IMR-90 (cell line): Measurements from ENCODE around the gene KDM3A. TPM values are rescaled to one million over a fixed set of nuclear protein-coding genes. Genes with fewer than 3 reads are reported as not detected.

Experiments used
- ATAC-seq: fragments of 200-7000 bp; cut with Tn5 transposase; 2 replicates; pipeline ENCODE4 v1.9.1; 2020; ENCODE audit warnings: low read depth, mild to moderate bottlenecking, moderate library complexity
- BruUV-seq: library from RNA; stranded (reverse); fragments of 400-500 nt; replicated peaks from 2 replicates; lab custom pipeline; 2021; lab: Mats Ljungman, UMichigan
- CTCF ChIA-PET: fragments of 300-600 bp; formaldehyde crosslinking; extraction: SDS; loops from one replicate; lab custom pipeline; 2021; ENCODE audit warnings: antibody characterized with exemption; lab: Yijun Ruan, JAX
- POLR2A ChIA-PET: fragments of 300-600 bp; sonication (Branson Sonifier 250); formaldehyde crosslinking; loops from one replicate; lab custom pipeline; 2022; ENCODE audit warnings: antibody characterized with exemption; ENCODE audit not compliant: unreplicated experiment; lab: Charles Lee
- DNase-seq: peaks from one replicate; pipeline ENCODE4 v3.0.0; 2013
- H2AFZ ChIP-seq: replicated peaks from 2 replicates; pipeline ENCODE3; 2013; ENCODE audit warnings: low read length, mild to moderate bottlenecking; ENCODE audit not compliant: poor library complexity
- H2AK5ac ChIP-seq: 2 replicates; pipeline ENCODE4 v1.6.1; 2013; ENCODE audit warnings: low read depth, low read length, inconsistent platforms
- H2AK9ac ChIP-seq: replicated peaks from 2 replicates; pipeline ENCODE3; 2013; ENCODE audit warnings: mild to moderate bottlenecking, low read depth, low read length, moderate library complexity; ENCODE audit not compliant: poor library complexity
- H2BK120ac ChIP-seq: 2 replicates; pipeline ENCODE4 v1.6.1; 2013; ENCODE audit warnings: low read depth, low read length, inconsistent platforms
- H2BK15ac ChIP-seq: 3 replicates; pipeline ENCODE4 v1.6.1; 2013; ENCODE audit warnings: low read depth, low read length, inconsistent platforms
- H2BK20ac ChIP-seq: 2 replicates; pipeline ENCODE4 v1.6.1; 2013; ENCODE audit warnings: low read depth, mild to moderate bottlenecking, inconsistent platforms, low read length, moderate library complexity
- H2BK5ac ChIP-seq: 2 replicates; pipeline ENCODE4 v1.6.1; 2013; ENCODE audit warnings: mild to moderate bottlenecking, low read depth, low read length, inconsistent platforms; ENCODE audit not compliant: poor library complexity, severe bottlenecking
- H3K14ac ChIP-seq: replicated peaks from 2 replicates; pipeline ENCODE4 v1.6.1; 2013; ENCODE audit warnings: low read depth, low read length, inconsistent platforms
- H3K18ac ChIP-seq: 2 replicates; pipeline ENCODE4 v1.6.1; 2013; ENCODE audit warnings: low read depth, low read length, control low read depth
- H3K23ac ChIP-seq: 2 replicates; pipeline ENCODE4 v1.6.1; 2013; ENCODE audit warnings: low read depth, low read length, inconsistent platforms
- H3K27ac ChIP-seq: 2 replicates; pipeline ENCODE4 v1.5.1; 2013; ENCODE audit warnings: mild to moderate bottlenecking, control low read depth, low read length; ENCODE audit not compliant: insufficient read depth
- H3K27me3 ChIP-seq: 2 replicates; pipeline ENCODE4 v1.6.1; 2013; ENCODE audit warnings: low read length; ENCODE audit not compliant: control insufficient read depth, insufficient read depth
- H3K36me3 ChIP-seq: 2 replicates; pipeline ENCODE4 v1.6.1; 2013; ENCODE audit warnings: low read length, mixed read lengths; ENCODE audit not compliant: control insufficient read depth, insufficient read depth
- H3K4ac ChIP-seq: 2 replicates; pipeline ENCODE4 v1.6.1; 2013; ENCODE audit warnings: low read depth, low read length, inconsistent platforms
- H3K4me1 ChIP-seq: 2 replicates; pipeline ENCODE4 v1.6.1; 2013; ENCODE audit warnings: low read length, mixed read lengths; ENCODE audit not compliant: control insufficient read depth, insufficient read depth
- H3K4me2 ChIP-seq: 2 replicates; pipeline ENCODE4 v1.6.1; 2013; ENCODE audit warnings: low read depth, mild to moderate bottlenecking, control low read depth, low read length, moderate library complexity
- H3K4me3 ChIP-seq: 2 replicates; pipeline ENCODE4 v1.5.1; 2013; ENCODE audit warnings: low read depth, mild to moderate bottlenecking, control low read depth, low read length, moderate library complexity; ENCODE audit not compliant: insufficient read depth
- H3K56ac ChIP-seq: 2 replicates; pipeline ENCODE4 v1.6.1; 2013; ENCODE audit warnings: low read length, inconsistent platforms; ENCODE audit not compliant: insufficient read depth; ENCODE audit errors: extremely low read depth
- H3K79me1 ChIP-seq, 2 experiments: 2 replicates each; pipeline ENCODE4 v1.6.1; 2013; ENCODE audit warnings: low read length in 2 of 2, inconsistent platforms in 1 of 2, low read depth in 1 of 2
- H3K9ac ChIP-seq: 2 replicates; pipeline ENCODE4 v1.6.1; 2013; ENCODE audit warnings: low read depth, low read length, control low read depth
- H3K9me1 ChIP-seq: 2 replicates; pipeline ENCODE4 v1.6.1; 2013; ENCODE audit warnings: low read length, inconsistent platforms; ENCODE audit not compliant: insufficient read depth
- H3K9me3 ChIP-seq: 2 replicates; pipeline ENCODE4 v1.6.1; 2013; ENCODE audit warnings: low read length; ENCODE audit not compliant: control insufficient read depth, insufficient read depth
- H4K20me1 ChIP-seq: 2 replicates; pipeline ENCODE4 v1.6.1; 2013; ENCODE audit warnings: low read length, inconsistent platforms; ENCODE audit not compliant: insufficient read depth
- H4K5ac ChIP-seq: 2 replicates; pipeline ENCODE4 v1.6.1; 2013; ENCODE audit warnings: mild to moderate bottlenecking, low read depth, low read length, control low read depth
- H4K8ac ChIP-seq, 2 experiments: 2 replicates each; pipeline ENCODE4 v1.6.1; 2013; ENCODE audit warnings: low read depth in 2 of 2, low read length in 2 of 2, control low read depth in 1 of 2, inconsistent platforms in 1 of 2
- H4K91ac ChIP-seq: 2 replicates; pipeline ENCODE4 v1.6.1; 2013; ENCODE audit warnings: low read depth, low read length, inconsistent platforms; ENCODE audit not compliant: insufficient read depth
- BHLHE40 ChIP-seq: fragments of 150-350 bp; IDR thresholded peaks from 2 replicates; pipeline ENCODE4 v1.6.1; 2016; ENCODE audit warnings: mild to moderate bottlenecking, low read depth, low read length
- CHD1 ChIP-seq: IDR thresholded peaks from 2 replicates; pipeline ENCODE4 v1.6.1; 2012; ENCODE audit warnings: low read depth, low read length, improper control_type of control experiment
- CTCF ChIP-seq: conservative IDR thresholded peaks from 2 replicates; pipeline ENCODE4 v1.5.1; 2012; ENCODE audit warnings: mild to moderate bottlenecking, low read depth, low read length, improper control_type of control experiment
- FOS ChIP-seq: fragments of 150-350 bp; IDR thresholded peaks from 2 replicates; pipeline ENCODE4 v1.6.1; 2016; ENCODE audit warnings: low read depth, low read length
- MAFK ChIP-seq: IDR thresholded peaks from 2 replicates; pipeline ENCODE4 v1.6.1; 2012; ENCODE audit warnings: low read depth, low read length, improper control_type of control experiment
- MXI1 ChIP-seq: IDR thresholded peaks from 2 replicates; pipeline ENCODE4 v1.6.1; 2012; ENCODE audit warnings: low read depth, mild to moderate bottlenecking, low read length, moderate library complexity, borderline replicate concordance
- NFE2L2 ChIP-seq: fragments of 150-350 bp; IDR thresholded peaks from 2 replicates; pipeline ENCODE4 v1.6.1; 2016; ENCODE audit warnings: low read depth, mild to moderate bottlenecking, low read length
- RAD21 ChIP-seq: IDR thresholded peaks from 2 replicates; pipeline ENCODE4 v1.6.1; 2012; ENCODE audit warnings: low read length, improper control_type of control experiment
- RFX5 ChIP-seq: IDR thresholded peaks from 2 replicates; pipeline ENCODE4 v1.8.0; 2012; ENCODE audit warnings: low read depth, mild to moderate bottlenecking, low read length, moderate library complexity
- SMC3 ChIP-seq: fragments of 150-350 bp; IDR thresholded peaks from 2 replicates; pipeline ENCODE4 v1.6.1; 2016; ENCODE audit warnings: low read depth, mild to moderate bottlenecking, antibody characterized with exemption, low read length, moderate library complexity
- USF2 ChIP-seq: fragments of 150-350 bp; IDR thresholded peaks from 2 replicates; pipeline ENCODE4 v1.6.1; 2017; ENCODE audit warnings: mild to moderate bottlenecking, antibody characterized with exemption, low read length, low read depth
- WGBS, 2 experiments: methylation state at CpG; one replicate each; pipeline versions ENCODE4 v1.1.5 to v1.1.7; 2013; ENCODE audit warnings: missing lambda C conversion rate in 2 of 2; ENCODE audit not compliant: insufficient read length in 1 of 2; ENCODE audit errors: extremely low coverage in 2 of 2; 5-methylcytosine and 5-hydroxymethylcytosine counted together
- dilution Hi-C: fragments of 300-500 bp; cut with HindIII; formaldehyde crosslinking; loops from one replicate; pipeline ENCODE4 v1.14.3; 2018; ENCODE audit warnings: low sequenced_read_pairs; ENCODE audit not compliant: unreplicated experiment
- in situ Hi-C: fragments of 300-500 bp; cut with MboI; formaldehyde crosslinking; loops from 3 replicates; pipeline ENCODE4 v1.14.3; 2019; ENCODE audit warnings: low sequenced_read_pairs, inconsistent platforms, mixed read lengths
- intact Hi-C: fragments of 100-400 bp; cut with micrococcal nuclease; formaldehyde crosslinking; loops from 2 replicates; pipeline ENCODE4 v1.10.0; 2022
- polyA plus RNA-seq, 3 experiments: library from polyadenylated mRNA; depleted of rRNA; stranded (reverse); fragments of >200 nt; gene quantifications; 2 replicates each; pipeline ENCODE4 v1.2.3, GENCODE V29; 2012; ENCODE audit warnings: low replicate concordance in 1 of 3
- total RNA-seq: library from RNA; depleted of rRNA; stranded (reverse); fragments of >200 nt; gene quantifications from 2 replicates; pipeline ENCODE4 v1.2.3, GENCODE V29; 2012
- TF ChIP-seq, protein P1 (sequence below): fragments of 150-350 bp; IDR thresholded peaks from 2 replicates; pipeline ENCODE4 v1.6.1; 2016; ENCODE audit warnings: low read depth, mild to moderate bottlenecking, low read length, moderate library complexity, borderline replicate concordance

KDM3A gene
- total and polyA plus RNA-seq, 2 of the 4 experiments (the other 2 are of a cell fraction): 24.8 to 33.3 TPM

GRCh38 chr2:86507600-86507999, 66.4 kb downstream of the KDM3A start:
- H2BK120ac ChIP-seq: no peak overlapping the region
- H3K4me2 ChIP-seq: no peak overlapping the region
- H3K9ac ChIP-seq: no peak overlapping the region
- ChIA-PET POLR2A (no interaction called here), CTCF (interaction anchor here (1.2 kb wide), 1 partner anchor 156 kb away, joined by 3 read pairs; no protein-coding TSS in a partner anchor)
- H3K79me1 ChIP-seq: peaks cover 3 to 9% of the 10 kb centered on the region in 2 experiments; a peak in 1 of 4 replicates
- no peaks in the 10 kb centered on the region for H3K4me1 ChIP-seq
- in situ Hi-C loops: no loop called here
- H4K8ac ChIP-seq: no peak overlapping the region
- no TSS peak for BruUV-seq
- ATAC-seq (no peak), DNase-seq (no peak)
- H2BK5ac ChIP-seq: no peak overlapping the region
- H3K4ac ChIP-seq: no peak overlapping the region
- H3K9me3 ChIP-seq: no peaks in the 10 kb centered on the region
- H3K23ac ChIP-seq: no peak overlapping the region
- peaks cover 4% of the 10 kb centered on the region; the same call in 1 of the 2 replicates for H3K9me1 ChIP-seq
- no peak overlapping the region for H2AK5ac ChIP-seq
- H4K20me1 ChIP-seq: no peaks in the 10 kb centered on the region
- H3K4me3 ChIP-seq: no peak overlapping the region
- H3K27me3 ChIP-seq: no peaks in the 10 kb centered on the region
- no peak overlapping the region for H4K91ac ChIP-seq
- TF ChIP-seq USF2: no peak
- TF ChIP-seq NFE2L2: no peak
- no peak for TF ChIP-seq RAD21
- TF ChIP-seq MXI1: no peak
- no peak for TF ChIP-seq SMC3
- TF ChIP-seq CHD1: no peak
- no peak for TF ChIP-seq CTCF
- no peak for TF ChIP-seq MAFK
- TF ChIP-seq FOS: no peak
- TF ChIP-seq, protein P1, sequence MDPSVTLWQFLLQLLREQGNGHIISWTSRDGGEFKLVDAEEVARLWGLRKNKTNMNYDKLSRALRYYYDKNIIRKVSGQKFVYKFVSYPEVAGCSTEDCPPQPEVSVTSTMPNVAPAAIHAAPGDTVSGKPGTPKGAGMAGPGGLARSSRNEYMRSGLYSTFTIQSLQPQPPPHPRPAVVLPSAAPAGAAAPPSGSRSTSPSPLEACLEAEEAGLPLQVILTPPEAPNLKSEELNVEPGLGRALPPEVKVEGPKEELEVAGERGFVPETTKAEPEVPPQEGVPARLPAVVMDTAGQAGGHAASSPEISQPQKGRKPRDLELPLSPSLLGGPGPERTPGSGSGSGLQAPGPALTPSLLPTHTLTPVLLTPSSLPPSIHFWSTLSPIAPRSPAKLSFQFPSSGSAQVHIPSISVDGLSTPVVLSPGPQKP: no peak
- no peak for TF ChIP-seq RFX5
- no peak for TF ChIP-seq BHLHE40
- H3K36me3 ChIP-seq: peaks cover 21% of the 10 kb centered on the region
- WGBS, 2 experiments: 90% methylated on average over 2 of the region's 7 CpGs; no CpG with 5 or more reads in 1 of the 2 experiments
- dilution Hi-C loops: no loop called here
- H4K5ac ChIP-seq: no peak overlapping the region
- H3K27ac ChIP-seq: no peak overlapping the region
- H3K18ac ChIP-seq: no peak overlapping the region
- no peak overlapping the region for H3K14ac ChIP-seq
- no peak overlapping the region for H2AK9ac ChIP-seq
- intact Hi-C loops: no loop called here
- no peak overlapping the region for H2BK15ac ChIP-seq
- H2AFZ ChIP-seq: no peak overlapping the region
- no peak overlapping the region for H3K56ac ChIP-seq
- no peak overlapping the region for H2BK20ac ChIP-seq
